HFF-Myc (cell line): Measurements from ENCODE around the gene EIF2D.
A peak's percentile ranks its signal among the peaks of the same experiment; 100 is the strongest.

Experiments
- DNase-seq: peaks from one replicate; pipeline ENCODE4 v3.0.0-alpha.2; 2011; ENCODE audit warnings: low read depth; ENCODE audit errors: extremely low read depth
- H3K4me3 ChIP-seq: replicated peaks from 2 replicates; pipeline ENCODE4 v1.5.1; 2011; ENCODE audit warnings: low read depth, mild to moderate bottlenecking, control low read depth, low read length
- TF ChIP-seq, protein P1 (sequence below): IDR thresholded peaks from 2 replicates; pipeline ENCODE4 v1.5.1; 2012; ENCODE audit warnings: mild to moderate bottlenecking, low read depth, low read length, control low read depth; ENCODE audit errors: missing control alignments

Gene EIF2D

DNA sequence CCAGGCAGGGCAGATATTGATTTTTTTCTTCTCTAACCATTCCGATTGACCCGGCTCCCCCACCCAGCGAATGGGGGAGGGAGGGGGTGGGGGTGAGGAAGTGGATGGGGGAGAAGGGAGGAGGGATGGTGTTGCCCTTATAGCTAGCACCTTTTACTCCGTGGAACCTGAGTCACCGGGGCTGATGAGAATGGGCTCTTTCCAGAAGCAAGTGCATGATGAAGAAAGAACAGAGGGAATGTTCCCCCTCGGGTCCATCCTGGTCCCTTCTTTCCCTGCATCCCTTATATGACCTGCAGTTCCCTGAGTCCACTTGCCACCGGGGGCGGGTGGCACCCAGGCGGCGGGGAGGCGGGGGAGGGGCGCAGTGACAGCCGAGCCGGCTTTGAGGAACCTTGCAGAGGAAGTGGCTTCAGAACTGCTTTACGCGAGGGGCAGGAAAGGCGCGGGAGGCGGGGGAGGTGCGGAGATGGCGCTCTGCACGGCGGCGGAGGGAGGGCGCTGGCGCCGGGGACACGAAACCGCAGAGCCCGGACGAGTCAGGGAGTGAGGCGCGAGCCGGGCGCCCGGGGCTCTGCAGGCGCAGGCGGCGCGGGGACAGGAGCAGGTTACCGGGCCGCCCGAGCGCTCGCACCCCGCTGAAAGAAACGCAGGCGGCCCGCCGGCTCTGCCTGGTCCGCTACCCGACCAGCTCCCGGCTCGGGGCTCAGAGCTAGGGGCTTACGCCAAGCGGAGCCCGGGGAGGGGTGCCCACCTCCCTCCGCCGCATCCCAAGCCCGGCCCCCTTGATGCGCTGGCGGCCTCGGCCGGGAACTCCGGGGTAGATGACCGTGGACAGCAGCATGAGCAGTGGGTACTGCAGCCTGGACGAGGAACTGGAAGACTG, 55.3 kb downstream of the EIF2D start:
- TF ChIP-seq, protein P1, sequence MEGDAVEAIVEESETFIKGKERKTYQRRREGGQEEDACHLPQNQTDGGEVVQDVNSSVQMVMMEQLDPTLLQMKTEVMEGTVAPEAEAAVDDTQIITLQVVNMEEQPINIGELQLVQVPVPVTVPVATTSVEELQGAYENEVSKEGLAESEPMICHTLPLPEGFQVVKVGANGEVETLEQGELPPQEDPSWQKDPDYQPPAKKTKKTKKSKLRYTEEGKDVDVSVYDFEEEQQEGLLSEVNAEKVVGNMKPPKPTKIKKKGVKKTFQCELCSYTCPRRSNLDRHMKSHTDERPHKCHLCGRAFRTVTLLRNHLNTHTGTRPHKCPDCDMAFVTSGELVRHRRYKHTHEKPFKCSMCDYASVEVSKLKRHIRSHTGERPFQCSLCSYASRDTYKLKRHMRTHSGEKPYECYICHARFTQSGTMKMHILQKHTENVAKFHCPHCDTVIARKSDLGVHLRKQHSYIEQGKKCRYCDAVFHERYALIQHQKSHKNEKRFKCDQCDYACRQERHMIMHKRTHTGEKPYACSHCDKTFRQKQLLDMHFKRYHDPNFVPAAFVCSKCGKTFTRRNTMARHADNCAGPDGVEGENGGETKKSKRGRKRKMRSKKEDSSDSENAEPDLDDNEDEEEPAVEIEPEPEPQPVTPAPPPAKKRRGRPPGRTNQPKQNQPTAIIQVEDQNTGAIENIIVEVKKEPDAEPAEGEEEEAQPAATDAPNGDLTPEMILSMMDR: no peak
- DNase-seq: no peak
- H3K4me3 ChIP-seq: peak overlapping the region; percentile 53

DNA sequence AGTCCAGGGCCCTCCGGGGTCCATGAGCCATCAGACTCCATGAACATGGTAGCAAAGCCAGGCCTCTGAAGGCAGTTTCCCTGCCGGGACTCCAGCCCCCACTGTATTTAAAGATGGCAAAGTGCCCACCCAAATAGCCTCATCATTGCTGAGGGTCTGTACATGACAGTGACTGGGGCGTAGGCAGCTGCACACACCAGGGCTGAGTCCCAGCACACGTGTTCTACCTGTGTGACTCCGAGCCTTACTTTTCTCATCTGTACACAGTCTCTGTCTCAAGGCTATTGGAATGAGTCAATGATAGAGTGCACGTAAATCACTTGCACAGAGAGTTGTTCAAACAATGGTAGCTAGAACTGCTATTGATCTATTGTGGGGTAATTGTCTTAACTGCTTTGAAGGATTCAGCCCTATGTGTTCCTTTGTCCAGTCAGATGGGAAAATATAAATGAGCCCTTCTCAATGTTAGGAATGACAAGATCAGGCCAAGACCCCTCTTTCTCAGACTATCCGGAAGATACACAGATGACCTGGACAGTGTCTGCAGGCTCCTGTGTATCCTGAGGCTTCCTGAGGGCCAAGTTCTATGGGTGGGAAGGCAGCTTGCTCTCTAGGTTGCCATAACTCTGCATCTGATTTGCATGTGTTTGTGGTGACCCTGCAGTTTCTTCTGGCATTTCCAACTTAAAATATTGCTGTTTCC, 56.1 kb downstream of the EIF2D start:
- no peak overlapping the region for H3K4me3 ChIP-seq
- no peak for DNase-seq

DNA sequence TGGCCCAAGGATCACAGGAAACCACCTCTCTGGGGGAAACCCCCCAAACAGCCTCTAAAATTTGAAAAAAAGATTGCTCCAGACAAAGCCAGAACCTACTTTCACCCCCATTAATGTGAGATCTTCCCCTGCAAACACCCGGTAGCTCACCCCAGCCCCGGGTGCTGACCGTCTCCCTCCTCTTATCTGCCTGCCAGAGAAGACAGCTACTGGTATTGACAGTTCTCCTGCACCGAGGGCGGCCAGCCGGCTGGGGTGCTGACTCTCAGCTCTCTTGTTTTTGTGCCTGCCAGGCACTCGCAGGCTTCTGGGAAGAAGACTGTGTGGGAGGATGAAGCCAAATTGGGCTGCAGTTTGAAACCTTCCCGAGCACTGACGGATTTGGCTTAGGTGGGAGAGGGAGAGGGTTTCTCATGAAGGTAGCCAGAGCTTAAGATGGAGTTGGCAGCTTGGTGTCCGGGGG, 56.8 kb downstream of the EIF2D start:
- DNase-seq: no peak
- TF ChIP-seq, protein P1: no peak
- no peak overlapping the region for H3K4me3 ChIP-seq

More for the DNA sequence above, 56.1 kb downstream of the EIF2D start:
- TF ChIP-seq, protein P1: no peak

DNA sequence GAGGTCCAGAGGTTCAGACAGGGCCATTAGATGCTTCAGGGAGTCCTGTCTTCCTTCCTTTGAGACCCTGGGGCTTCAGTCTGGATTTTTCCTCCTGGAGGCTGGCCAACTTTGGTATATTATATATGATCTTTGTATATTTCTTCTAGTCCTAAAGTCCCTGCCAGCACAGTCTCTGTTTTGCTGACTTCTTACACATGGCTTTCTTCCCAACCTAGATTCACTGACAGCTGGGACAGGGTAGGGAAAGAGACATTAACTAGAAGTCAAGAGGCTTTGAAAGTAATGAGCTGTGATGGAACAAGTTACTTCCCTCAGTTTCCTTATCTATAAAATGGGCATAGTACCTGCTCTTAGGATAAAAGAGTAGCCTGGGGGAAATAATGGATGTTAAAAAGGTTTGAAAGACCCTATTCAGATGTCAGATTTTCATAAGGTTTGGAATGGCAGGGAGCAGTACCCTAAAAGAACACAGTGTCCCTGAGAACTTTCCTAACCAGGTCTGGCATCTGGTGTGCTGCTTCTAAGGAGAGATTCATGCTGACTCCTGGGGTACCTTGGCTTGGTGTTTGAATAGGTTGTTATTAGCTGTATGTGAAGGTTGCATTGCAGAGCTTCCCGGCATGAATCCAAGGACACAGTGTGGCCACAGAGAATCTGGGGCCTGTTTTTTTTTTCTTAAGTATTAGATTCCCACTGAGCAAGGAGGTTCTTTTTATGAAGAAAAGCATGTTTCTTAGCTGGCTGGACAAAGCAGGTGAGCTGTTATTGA, 57.4 kb downstream of the EIF2D start:
- DNase-seq: no peak
- TF ChIP-seq, protein P1: no peak
- no peak overlapping the region for H3K4me3 ChIP-seq

DNA sequence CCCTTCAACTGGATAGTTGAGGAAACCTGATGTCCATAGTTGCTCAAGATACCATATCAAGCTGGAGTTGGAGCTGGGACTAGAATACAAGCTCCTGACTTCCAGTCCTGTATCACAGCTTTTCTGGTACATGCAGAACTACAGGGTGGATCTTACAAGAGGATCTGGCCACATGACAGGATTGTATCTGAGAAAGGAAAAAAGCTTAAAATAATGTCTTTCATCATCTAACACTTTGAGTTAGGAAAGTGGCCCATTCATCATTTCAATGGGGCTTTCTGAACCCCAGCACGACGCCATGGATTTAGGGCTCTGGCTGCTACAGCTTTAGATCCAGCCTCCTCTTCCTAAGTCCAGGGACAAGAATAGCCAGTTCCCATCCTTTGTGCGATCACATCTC, 58.1 kb downstream of the EIF2D start:
- DNase-seq: no peak
- no peak overlapping the region for H3K4me3 ChIP-seq
- TF ChIP-seq, protein P1: no peak

DNA sequence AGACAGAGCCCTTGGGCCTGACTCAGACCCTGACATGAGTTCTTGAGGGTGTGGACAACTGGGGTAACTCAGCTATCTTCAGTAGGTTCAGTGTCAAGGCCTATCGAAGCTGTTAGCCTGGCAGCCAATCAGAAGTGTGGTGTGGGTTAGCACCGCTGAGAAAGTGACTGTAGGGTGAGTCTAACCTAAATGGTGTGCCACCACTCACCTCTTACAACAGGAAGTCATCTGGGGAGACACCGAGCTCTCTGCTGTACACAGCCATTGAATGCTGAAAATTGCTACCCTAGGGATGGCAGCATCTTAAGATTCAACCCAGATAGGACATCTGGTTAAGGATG, 60.3 kb downstream of the EIF2D start:
- no peak for DNase-seq
- TF ChIP-seq, protein P1: no peak
- no peak overlapping the region for H3K4me3 ChIP-seq
